B cell (primary cell): Measurements from ENCODE around the gene SNX22. TPM values are rescaled to one million over a fixed set of nuclear protein-coding genes. Genes with fewer than 3 reads are reported as not detected.

ENCODE experiments used
- ATAC-seq: fragments of 200-7000 bp; cut with Tn5 transposase; one replicate; pipeline ENCODE4 v1.10.0; 2021; ENCODE audit warnings: low read depth, mild to moderate bottlenecking, moderate number of reproducible peaks, moderate library complexity
- CTCF ChIA-PET: fragments of 350-600 bp; sonication (Branson Sonifier 250); formaldehyde crosslinking; loops from one replicate; lab custom pipeline; 2021; ENCODE audit warnings: antibody characterized with exemption, inconsistent platforms; lab: Charles Lee
- POLR2A ChIA-PET: fragments of 350-600 bp; sonication (Branson Sonifier 250); formaldehyde crosslinking; loops from one replicate; lab custom pipeline; 2021; ENCODE audit warnings: antibody characterized with exemption; lab: Charles Lee
- DNase-seq: peaks from one replicate; pipeline ENCODE4 v3.0.0; 2013
- H2AFZ ChIP-seq: 2 replicates; pipeline ENCODE4 v1.6.1; 2012; ENCODE audit warnings: mild to moderate bottlenecking, low read depth, low read length; ENCODE audit not compliant: insufficient read depth, poor library complexity, severe bottlenecking
- H3K27ac ChIP-seq, 2 donors: 1 replicate in 1 of 2; 2 replicates in 1 of 2; pipeline ENCODE4 v1.5.1; 2012 to 2013; ENCODE audit warnings: low read length in 2 of 2, mild to moderate bottlenecking in 2 of 2, moderate library complexity in 1 of 2
- H3K27me3 ChIP-seq, 4 experiments: fragments of 200-600 bp in 1 of 4; sonication (generic) in 1 of 4; replicated peaks in 1 of 4; 1 replicate in 2 of 4; 2 replicates in 2 of 4; pipeline versions ENCODE4 v1.6.1 to v1.7.0; 2013 to 2016; ENCODE audit warnings: low read length in 3 of 4, mild to moderate bottlenecking in 2 of 4, mixed read lengths in 1 of 4, moderate library complexity in 1 of 4; ENCODE audit not compliant: insufficient read depth in 4 of 4, control insufficient read depth in 3 of 4; ENCODE audit errors: control extremely low read depth in 1 of 4
- H3K36me3 ChIP-seq, 2 experiments: replicated peaks in 1 of 2; 1 replicate in 1 of 2; 2 replicates in 1 of 2; pipeline versions ENCODE4 v1.6.1 to v1.7.1; 2013; ENCODE audit warnings: low read length in 1 of 2; ENCODE audit not compliant: insufficient read depth in 2 of 2, control insufficient read depth in 1 of 2; ENCODE audit errors: control extremely low read depth in 1 of 2, extremely low read depth in 1 of 2
- H3K4me1 ChIP-seq, 2 donors: fragments of 200-600 bp in 1 of 2; sonication (generic) in 1 of 2; 1 replicate in 1 of 2; 2 replicates in 1 of 2; pipeline versions ENCODE4 v1.5.1 to v1.6.1; 2013 to 2017; ENCODE audit warnings: low read length in 2 of 2; ENCODE audit not compliant: control insufficient read depth in 2 of 2, insufficient read depth in 2 of 2
- H3K4me2 ChIP-seq: replicated peaks from 2 replicates; pipeline ENCODE3; 2012; ENCODE audit warnings: mild to moderate bottlenecking, low read depth, low read length; ENCODE audit not compliant: poor library complexity, severe bottlenecking
- H3K4me3 ChIP-seq, 5 experiments: fragments of 200-600 bp in 1 of 5; sonication (generic) in 1 of 5; 1 replicate in 3 of 5; 2 replicates in 2 of 5; pipeline versions ENCODE4 v1.5.1 to v1.7.0; 2011 to 2016; ENCODE audit warnings: low read length in 4 of 5, mild to moderate bottlenecking in 4 of 5, low read depth in 2 of 5, control low read depth in 1 of 5, moderate library complexity in 1 of 5; ENCODE audit not compliant: insufficient read depth in 1 of 5; ENCODE audit errors: control extremely low read depth in 1 of 5, extremely low read depth in 1 of 5
- H3K79me2 ChIP-seq: fragments of 200-600 bp; sonication (generic); one replicate; pipeline ENCODE4 v1.6.0; 2016; ENCODE audit warnings: low read length; ENCODE audit not compliant: control insufficient read depth, insufficient read depth
- H3K9ac ChIP-seq: fragments of 200-600 bp; sonication (generic); 2 replicates; pipeline ENCODE4 v1.6.1; 2017; ENCODE audit warnings: mild to moderate bottlenecking, low read length, moderate library complexity
- H3K9me3 ChIP-seq, 3 donors: one replicate each; pipeline versions ENCODE4 v1.6.1 to v1.7.1; 2013; ENCODE audit warnings: low read length in 2 of 3; ENCODE audit not compliant: control insufficient read depth in 2 of 3, insufficient read depth in 1 of 3; ENCODE audit errors: control extremely low read depth in 1 of 3
- H4K20me1 ChIP-seq: 2 replicates; pipeline ENCODE4 v1.6.0; 2012; ENCODE audit warnings: mild to moderate bottlenecking, low read length; ENCODE audit not compliant: insufficient read depth, control insufficient read depth, poor library complexity, severe bottlenecking
- H3K27ac Mint-ChIP-seq: one replicate; pipeline ENCODE4 v1.8.0; 2021; ENCODE audit warnings: mixed read lengths
- H3K27me3 Mint-ChIP-seq: one replicate; pipeline ENCODE4 v1.8.0; 2021; ENCODE audit warnings: mixed read lengths
- H3K4me1 Mint-ChIP-seq: one replicate; pipeline ENCODE4 v1.8.0; 2021; ENCODE audit warnings: mixed read lengths
- H3K4me3 Mint-ChIP-seq: one replicate; pipeline ENCODE4 v1.8.0; 2021; ENCODE audit warnings: mixed read lengths
- H3K9me3 Mint-ChIP-seq: one replicate; pipeline ENCODE4 v1.8.0; 2022; ENCODE audit warnings: mixed read lengths; ENCODE audit not compliant: insufficient read depth
- EZH2 ChIP-seq: IDR thresholded peaks from 2 replicates; pipeline ENCODE4 v1.6.1; 2012; ENCODE audit warnings: borderline replicate concordance, low read depth, mild to moderate bottlenecking, moderate library complexity, low read length; ENCODE audit not compliant: insufficient read depth, poor library complexity, severe bottlenecking
- WGBS: methylation state at CpG from one replicate; pipeline ENCODE4 v1.1.5; 2013; ENCODE audit warnings: missing lambda C conversion rate; ENCODE audit not compliant: insufficient coverage; 5-methylcytosine and 5-hydroxymethylcytosine counted together
- intact Hi-C: fragments of 100-400 bp; cut with micrococcal nuclease; formaldehyde crosslinking; loops from one replicate; pipeline ENCODE4 v1.10.0; 2022
- polyA plus RNA-seq: library from polyadenylated mRNA; depleted of rRNA; stranded (reverse); fragments of >200 nt; gene quantifications from 2 replicates; pipeline ENCODE4 v1.2.3, GENCODE V29; 2012
- total RNA-seq, 2 donors: library from RNA; stranded (reverse); fragments of 120-200 nt in 1 of 2; gene quantifications; 1 replicate in 1 of 2; 2 replicates in 1 of 2; pipeline versions ENCODE4 v1.2.3 to v1.2.4, GENCODE V29; 2013 to 2022
- TF ChIP-seq, protein P1 (sequence below): fragments of 200-600 bp; IDR thresholded peaks from one replicate; pipeline ENCODE4 v1.8.0; 2022; ENCODE audit warnings: antibody characterized with exemption, mild to moderate bottlenecking

Gene SNX22
- total and polyA plus RNA-seq, 2 donors (not counting 1 experiment from before 2014, with no cell fraction given): 44.9 to 305 TPM

GRCh38 chr15:64153480-64154367 lies 2.2 kb downstream of the SNX22 start:
- DNase-seq (peak; percentile 97), ATAC-seq (peak; percentile 82)
- Mint-ChIP-seq H3K27ac (peak overlapping the region; percentile 94), H3K4me1 (peaks cover 76% of the 10 kb centered on the region), H3K27me3 (no peaks in the 10 kb centered on the region), H3K4me3 (peak overlapping the region; percentile 90), H3K9me3 (no peaks in the 10 kb centered on the region)
- H3K27ac ChIP-seq: peak overlapping the region; percentile 79 to 83
- peak overlapping the region; percentile 87 for H3K4me2 ChIP-seq
- peaks cover 7 to 49% of the 10 kb centered on the region in 2 experiments for H3K36me3 ChIP-seq
- peak overlapping the region; percentile 91 for H3K9ac ChIP-seq
- no peaks in the 10 kb centered on the region for H3K9me3 ChIP-seq
- peaks cover 34 to 67% of the 10 kb centered on the region in 2 donors for H3K4me1 ChIP-seq
- peak overlapping the region in 4 of 5 experiments; percentile 91 to 96 (median 94) for H3K4me3 ChIP-seq
- ChIA-PET POLR2A (interaction anchor here (0.6 to 3.9 kb wide), 11 partner anchors 9 to 360 kb away, joined by 3 to 55 read pairs (median 4); partner anchors contain the start of genes CIAO2A, PPIB and SNX1), CTCF (interaction anchor here (0.6 to 4.7 kb wide), 28 partner anchors 9 to 958 kb away, joined by 3 to 62 read pairs (median 5); partner anchors contain the start of genes CIAO2A, PPIB and SNX1)
- whole genome bisulfite sequencing: 11% methylated on average over 10 of the region's 12 CpGs
- no peaks in the 10 kb centered on the region for H3K27me3 ChIP-seq
- no peak for TF ChIP-seq EZH2
- TF ChIP-seq, protein P1, sequence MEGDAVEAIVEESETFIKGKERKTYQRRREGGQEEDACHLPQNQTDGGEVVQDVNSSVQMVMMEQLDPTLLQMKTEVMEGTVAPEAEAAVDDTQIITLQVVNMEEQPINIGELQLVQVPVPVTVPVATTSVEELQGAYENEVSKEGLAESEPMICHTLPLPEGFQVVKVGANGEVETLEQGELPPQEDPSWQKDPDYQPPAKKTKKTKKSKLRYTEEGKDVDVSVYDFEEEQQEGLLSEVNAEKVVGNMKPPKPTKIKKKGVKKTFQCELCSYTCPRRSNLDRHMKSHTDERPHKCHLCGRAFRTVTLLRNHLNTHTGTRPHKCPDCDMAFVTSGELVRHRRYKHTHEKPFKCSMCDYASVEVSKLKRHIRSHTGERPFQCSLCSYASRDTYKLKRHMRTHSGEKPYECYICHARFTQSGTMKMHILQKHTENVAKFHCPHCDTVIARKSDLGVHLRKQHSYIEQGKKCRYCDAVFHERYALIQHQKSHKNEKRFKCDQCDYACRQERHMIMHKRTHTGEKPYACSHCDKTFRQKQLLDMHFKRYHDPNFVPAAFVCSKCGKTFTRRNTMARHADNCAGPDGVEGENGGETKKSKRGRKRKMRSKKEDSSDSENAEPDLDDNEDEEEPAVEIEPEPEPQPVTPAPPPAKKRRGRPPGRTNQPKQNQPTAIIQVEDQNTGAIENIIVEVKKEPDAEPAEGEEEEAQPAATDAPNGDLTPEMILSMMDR: peak; percentile 92
- H2AFZ ChIP-seq: peak overlapping the region; percentile 79
- intact Hi-C loops: loop anchor here (1.0 to 5.0 kb wide), 9 partner anchors 9 to 549 kb away; partner anchors contain the start of genes CIAO2A, HERC1 and PPIB
- H4K20me1 ChIP-seq: peaks cover 79% of the 10 kb centered on the region
- H3K79me2 ChIP-seq: peaks cover 61% of the 10 kb centered on the region
